Uterus (tissue), 2 donors: ENCODE data around the gene TRIM40.

ENCODE experiments used
- POLR2A ChIP-seq, 2 donors: fragments of 450-650 bp; IDR thresholded peaks; one replicate each; pipeline ENCODE4 v1.6.1; 2016; ENCODE audit warnings: antibody characterized with exemption in 2 of 2, mild to moderate bottlenecking in 1 of 2, moderate library complexity in 1 of 2
- TF ChIP-seq, protein P1 (sequence below), 4 experiments: fragments of 200-600 bp in 2 of 4; fragments of 450-650 bp in 2 of 4; sonication (generic) in 2 of 4; IDR thresholded peaks; one replicate each; pipeline ENCODE4 v1.5.1; 2016 to 2019; ENCODE audit warnings: antibody characterized with exemption in 4 of 4, mild to moderate bottlenecking in 2 of 4, moderate library complexity in 1 of 4

DNA sequence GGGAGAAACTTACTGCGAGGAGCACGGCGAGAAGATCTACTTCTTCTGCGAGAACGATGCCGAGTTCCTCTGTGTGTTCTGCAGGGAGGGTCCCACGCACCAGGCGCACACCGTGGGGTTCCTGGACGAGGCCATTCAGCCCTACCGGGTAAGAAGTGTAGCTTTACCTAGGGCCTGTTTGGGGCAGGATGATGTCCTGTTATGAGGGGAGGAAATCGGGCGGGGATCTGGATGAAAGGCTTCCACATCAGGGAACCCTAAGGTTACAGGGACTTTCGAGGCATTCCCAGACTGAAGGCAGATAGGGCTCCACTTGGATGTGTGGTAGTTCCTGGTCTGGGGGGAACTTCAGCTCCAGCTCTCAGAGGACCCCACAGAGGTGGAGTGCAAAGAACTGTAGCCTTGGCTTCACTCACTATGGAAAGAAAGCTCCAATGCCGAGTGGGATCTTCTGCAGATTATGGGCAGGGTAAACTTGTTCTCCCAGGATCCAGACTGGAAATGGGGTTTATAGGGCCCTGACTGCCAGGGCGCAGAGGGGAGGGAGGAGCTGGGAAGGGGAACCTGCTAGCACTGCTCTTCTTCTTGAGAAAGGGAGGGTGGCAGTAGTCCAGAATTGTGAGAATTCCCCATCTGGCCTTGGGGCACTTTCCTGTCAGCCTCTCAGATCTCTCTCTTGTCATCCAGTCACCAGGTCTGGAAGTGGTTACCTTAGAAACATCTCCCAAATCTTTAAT lies 28.1 kb downstream of the TRIM40 start:
- no peak for TF ChIP-seq POLR2A (IDR thresholded peaks at IDR 0.05)
- TF ChIP-seq, protein P1, sequence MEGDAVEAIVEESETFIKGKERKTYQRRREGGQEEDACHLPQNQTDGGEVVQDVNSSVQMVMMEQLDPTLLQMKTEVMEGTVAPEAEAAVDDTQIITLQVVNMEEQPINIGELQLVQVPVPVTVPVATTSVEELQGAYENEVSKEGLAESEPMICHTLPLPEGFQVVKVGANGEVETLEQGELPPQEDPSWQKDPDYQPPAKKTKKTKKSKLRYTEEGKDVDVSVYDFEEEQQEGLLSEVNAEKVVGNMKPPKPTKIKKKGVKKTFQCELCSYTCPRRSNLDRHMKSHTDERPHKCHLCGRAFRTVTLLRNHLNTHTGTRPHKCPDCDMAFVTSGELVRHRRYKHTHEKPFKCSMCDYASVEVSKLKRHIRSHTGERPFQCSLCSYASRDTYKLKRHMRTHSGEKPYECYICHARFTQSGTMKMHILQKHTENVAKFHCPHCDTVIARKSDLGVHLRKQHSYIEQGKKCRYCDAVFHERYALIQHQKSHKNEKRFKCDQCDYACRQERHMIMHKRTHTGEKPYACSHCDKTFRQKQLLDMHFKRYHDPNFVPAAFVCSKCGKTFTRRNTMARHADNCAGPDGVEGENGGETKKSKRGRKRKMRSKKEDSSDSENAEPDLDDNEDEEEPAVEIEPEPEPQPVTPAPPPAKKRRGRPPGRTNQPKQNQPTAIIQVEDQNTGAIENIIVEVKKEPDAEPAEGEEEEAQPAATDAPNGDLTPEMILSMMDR (IDR thresholded peaks at IDR 0.05): no peak
